GM23338 (cell line): ENCODE data around the gene TNNT2. TPM values are rescaled to one million over a fixed set of nuclear protein-coding genes. Genes with fewer than 3 reads are reported as not detected.

Source experiments
- ATAC-seq: fragments of 200-7000 bp; cut with Tn5 transposase; 3 replicates; pipeline ENCODE4 v1.9.1; 2020
- DNase-seq: peaks from one replicate; pipeline ENCODE4 v3.0.0-alpha.2; 2015; ENCODE audit warnings: low spot score
- H2AFZ ChIP-seq: fragments of 200-600 bp; sonication (generic); 2 replicates; pipeline ENCODE4 v1.8.0; 2016; ENCODE audit warnings: antibody characterized with exemption, mild to moderate bottlenecking, moderate library complexity
- H3F3A ChIP-seq: fragments of 200-600 bp; sonication (generic); replicated peaks from 2 replicates; pipeline ENCODE4 v1.8.0; 2017; ENCODE audit warnings: antibody characterized with exemption, mixed run types, low read depth
- H3K27ac ChIP-seq: fragments of 200-600 bp; sonication (generic); 2 replicates; pipeline ENCODE4 v1.6.1; 2016; ENCODE audit warnings: low read depth
- H3K27me3 ChIP-seq: fragments of 200-600 bp; sonication (generic); 2 replicates; pipeline ENCODE4 v1.8.0; 2016; ENCODE audit warnings: mild to moderate bottlenecking, mixed run types, moderate library complexity; ENCODE audit not compliant: insufficient read depth
- H3K36me3 ChIP-seq: fragments of 200-600 bp; sonication (generic); 2 replicates; pipeline ENCODE4 v1.8.0; 2016; ENCODE audit warnings: mild to moderate bottlenecking; ENCODE audit not compliant: insufficient read depth
- H3K4me1 ChIP-seq: fragments of 200-600 bp; sonication (generic); 2 replicates; pipeline ENCODE4 v1.8.0; 2016; ENCODE audit warnings: mild to moderate bottlenecking, moderate library complexity; ENCODE audit not compliant: insufficient read depth
- H3K4me2 ChIP-seq: fragments of 200-600 bp; sonication (generic); 2 replicates; pipeline ENCODE4 v1.7.1; 2017; ENCODE audit warnings: mixed run types
- H3K4me3 ChIP-seq: fragments of 200-600 bp; sonication (generic); 2 replicates; pipeline ENCODE4 v1.6.1; 2016; ENCODE audit warnings: mixed run types
- H3K79me2 ChIP-seq: fragments of 200-600 bp; sonication (generic); replicated peaks from 2 replicates; pipeline ENCODE4 v1.8.0; 2017; ENCODE audit warnings: mild to moderate bottlenecking; ENCODE audit not compliant: insufficient read depth
- H3K9me2 ChIP-seq: fragments of 200-600 bp; sonication (generic); 2 replicates; pipeline ENCODE4 v1.8.0; 2017; ENCODE audit not compliant: insufficient read depth
- H4K20me1 ChIP-seq: fragments of 200-600 bp; sonication (generic); replicated peaks from 2 replicates; pipeline ENCODE4 v1.8.0; 2017; ENCODE audit warnings: mild to moderate bottlenecking; ENCODE audit not compliant: insufficient read depth
- H3K27ac Mint-ChIP-seq: 2 replicates; pipeline ENCODE4 v1.8.0; 2020; ENCODE audit warnings: inconsistent platforms, mild to moderate bottlenecking, moderate library complexity, mixed read lengths
- H3K27me3 Mint-ChIP-seq: 3 replicates; pipeline ENCODE4 v1.8.0; 2022; ENCODE audit warnings: low read depth, mild to moderate bottlenecking, moderate library complexity, mixed read lengths, inconsistent platforms; ENCODE audit not compliant: insufficient read depth, poor library complexity
- H3K36me3 Mint-ChIP-seq: 3 replicates; pipeline ENCODE4 v1.8.0; 2021; ENCODE audit warnings: low read depth, mild to moderate bottlenecking, inconsistent platforms, moderate library complexity, mixed read lengths
- H3K4me1 Mint-ChIP-seq: 3 replicates; pipeline ENCODE4 v1.8.0; 2020; ENCODE audit warnings: mild to moderate bottlenecking, inconsistent platforms, mixed read lengths
- H3K4me3 Mint-ChIP-seq: 3 replicates; pipeline ENCODE4 v1.8.0; 2021; ENCODE audit warnings: moderate library complexity, mild to moderate bottlenecking, inconsistent platforms, mixed read lengths
- H3K9me3 Mint-ChIP-seq: 3 replicates; pipeline ENCODE4 v1.8.0; 2020; ENCODE audit warnings: moderate library complexity, mild to moderate bottlenecking, inconsistent platforms, mixed read lengths
- CTCF ChIP-seq, 2 experiments: fragments of 200-600 bp in 1 of 2; sonication (generic) in 1 of 2; conservative IDR thresholded peaks; 2 replicates each; pipeline versions ENCODE4 v1.5.1 to v1.6.1; 2016 to 2017; ENCODE audit warnings: antibody characterized with exemption in 2 of 2, low read depth in 2 of 2, mild to moderate bottlenecking in 2 of 2, moderate library complexity in 1 of 2
- EZH2 ChIP-seq: fragments of 200-600 bp; sonication (generic); IDR thresholded peaks from one replicate; pipeline ENCODE4 v1.8.0; 2017; ENCODE audit warnings: antibody characterized with exemption, mild to moderate bottlenecking, low read depth; ENCODE audit not compliant: unreplicated experiment
- REST ChIP-seq: IDR thresholded peaks from one replicate; pipeline ENCODE4 v1.6.1; 2018; ENCODE audit warnings: antibody characterized with exemption; ENCODE audit not compliant: unreplicated experiment
- polyA plus RNA-seq: library from polyadenylated mRNA; unstranded; fragments of >200 nt; fragmentation: Nextera tagmentation; extraction: Ambion mirVana; gene quantifications from 2 replicates; pipeline ENCODE4 v1.2.1, GENCODE V29; 2016
- total RNA-seq: library from RNA; depleted of rRNA; stranded (reverse); fragments of >200 nt; shearing (Covaris generic); gene quantifications from 2 replicates; pipeline ENCODE4 v1.2.3, GENCODE V29; 2014
- TF ChIP-seq, protein P1 (sequence below): fragments of 250-450 bp; sonication (Bioruptor Pico); IDR thresholded peaks from 2 replicates; pipeline ENCODE4 v1.5.0; 2020; ENCODE audit warnings: mild to moderate bottlenecking, moderate library complexity

Gene TNNT2
- total and polyA plus RNA-seq, 2 experiments from 2014 or later, result 7.5 to 19.1 TPM

DNA sequence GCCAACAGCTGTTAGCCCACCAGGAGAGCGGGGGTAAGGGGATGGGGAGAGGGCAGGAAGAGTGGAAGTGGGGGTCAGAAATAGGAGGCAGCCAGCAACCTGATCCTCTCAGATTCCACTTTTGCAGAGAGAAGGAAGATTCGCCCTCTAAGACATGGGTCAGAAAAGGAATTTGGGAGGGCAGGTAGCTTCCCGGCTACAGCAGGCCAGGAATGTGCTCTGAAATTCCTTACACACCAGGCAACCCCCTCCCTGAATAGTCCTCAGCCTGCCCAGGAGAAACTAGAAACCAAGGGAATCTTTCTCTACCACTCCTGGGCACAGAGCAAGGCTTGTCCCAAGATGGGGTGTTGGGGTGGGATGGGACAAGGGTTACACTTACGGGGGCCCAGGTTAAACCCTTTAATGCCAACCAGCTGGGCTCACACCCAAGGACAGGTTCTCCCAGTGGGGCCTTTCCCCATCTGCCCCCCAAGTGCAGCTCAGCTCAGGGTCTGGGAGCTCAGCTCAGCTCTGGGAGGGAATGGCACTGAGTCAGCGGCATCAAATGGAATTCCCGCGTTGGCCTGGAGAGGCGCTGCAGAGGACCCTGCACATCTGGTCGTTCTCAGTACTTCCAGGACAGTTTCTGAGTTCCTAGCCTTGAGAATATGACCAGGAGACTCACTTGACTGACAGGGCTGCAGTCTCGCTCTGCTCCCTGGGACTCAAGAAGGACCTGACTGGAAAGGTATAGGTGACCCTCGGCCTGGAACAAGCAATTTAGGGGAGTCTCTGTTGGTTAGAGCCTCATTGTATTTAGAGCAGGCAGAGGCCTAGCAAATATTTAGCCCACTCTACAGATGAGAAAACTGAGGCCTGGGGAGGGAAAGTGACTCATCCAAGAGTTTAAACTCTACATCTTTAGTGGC is 761 bp downstream of the TNNT2 start:
- peak overlapping the region; percentile 98 for H3K27ac ChIP-seq
- ATAC-seq (peak; percentile 83), DNase-seq (peak; percentile 97)
- H3K9me2 ChIP-seq, result 0 out of 2 replicates have a peak, but pooled peaks cover 7% of the 10 kb centered on the region
- no peaks in the 10 kb centered on the region for H3K79me2 ChIP-seq
- no peaks in the 10 kb centered on the region for H3K36me3 ChIP-seq
- Mint-ChIP-seq H3K4me3 (peak overlapping the region; percentile 64), H3K27ac (peak overlapping the region; percentile 98), H3K36me3 (peaks cover 3% of the 10 kb centered on the region; the same call in 1 of the 3 replicates), H3K4me1 (peaks cover 63% of the 10 kb centered on the region), H3K9me3 (no peaks in the 10 kb centered on the region), H3K27me3 (peaks cover 15% of the 10 kb centered on the region)
- H3K4me3 ChIP-seq, result peak overlapping the region; percentile 20
- peaks cover 15% of the 10 kb centered on the region; the same call in 1 of the 2 replicates for H3F3A ChIP-seq
- peak overlapping the region; percentile 62 for H3K4me2 ChIP-seq
- H2AFZ ChIP-seq, result no peak overlapping the region
- peaks cover 37% of the 10 kb centered on the region for H3K4me1 ChIP-seq
- no peaks in the 10 kb centered on the region for H3K27me3 ChIP-seq
- no peaks in the 10 kb centered on the region for H4K20me1 ChIP-seq
- TF ChIP-seq, protein P1, sequence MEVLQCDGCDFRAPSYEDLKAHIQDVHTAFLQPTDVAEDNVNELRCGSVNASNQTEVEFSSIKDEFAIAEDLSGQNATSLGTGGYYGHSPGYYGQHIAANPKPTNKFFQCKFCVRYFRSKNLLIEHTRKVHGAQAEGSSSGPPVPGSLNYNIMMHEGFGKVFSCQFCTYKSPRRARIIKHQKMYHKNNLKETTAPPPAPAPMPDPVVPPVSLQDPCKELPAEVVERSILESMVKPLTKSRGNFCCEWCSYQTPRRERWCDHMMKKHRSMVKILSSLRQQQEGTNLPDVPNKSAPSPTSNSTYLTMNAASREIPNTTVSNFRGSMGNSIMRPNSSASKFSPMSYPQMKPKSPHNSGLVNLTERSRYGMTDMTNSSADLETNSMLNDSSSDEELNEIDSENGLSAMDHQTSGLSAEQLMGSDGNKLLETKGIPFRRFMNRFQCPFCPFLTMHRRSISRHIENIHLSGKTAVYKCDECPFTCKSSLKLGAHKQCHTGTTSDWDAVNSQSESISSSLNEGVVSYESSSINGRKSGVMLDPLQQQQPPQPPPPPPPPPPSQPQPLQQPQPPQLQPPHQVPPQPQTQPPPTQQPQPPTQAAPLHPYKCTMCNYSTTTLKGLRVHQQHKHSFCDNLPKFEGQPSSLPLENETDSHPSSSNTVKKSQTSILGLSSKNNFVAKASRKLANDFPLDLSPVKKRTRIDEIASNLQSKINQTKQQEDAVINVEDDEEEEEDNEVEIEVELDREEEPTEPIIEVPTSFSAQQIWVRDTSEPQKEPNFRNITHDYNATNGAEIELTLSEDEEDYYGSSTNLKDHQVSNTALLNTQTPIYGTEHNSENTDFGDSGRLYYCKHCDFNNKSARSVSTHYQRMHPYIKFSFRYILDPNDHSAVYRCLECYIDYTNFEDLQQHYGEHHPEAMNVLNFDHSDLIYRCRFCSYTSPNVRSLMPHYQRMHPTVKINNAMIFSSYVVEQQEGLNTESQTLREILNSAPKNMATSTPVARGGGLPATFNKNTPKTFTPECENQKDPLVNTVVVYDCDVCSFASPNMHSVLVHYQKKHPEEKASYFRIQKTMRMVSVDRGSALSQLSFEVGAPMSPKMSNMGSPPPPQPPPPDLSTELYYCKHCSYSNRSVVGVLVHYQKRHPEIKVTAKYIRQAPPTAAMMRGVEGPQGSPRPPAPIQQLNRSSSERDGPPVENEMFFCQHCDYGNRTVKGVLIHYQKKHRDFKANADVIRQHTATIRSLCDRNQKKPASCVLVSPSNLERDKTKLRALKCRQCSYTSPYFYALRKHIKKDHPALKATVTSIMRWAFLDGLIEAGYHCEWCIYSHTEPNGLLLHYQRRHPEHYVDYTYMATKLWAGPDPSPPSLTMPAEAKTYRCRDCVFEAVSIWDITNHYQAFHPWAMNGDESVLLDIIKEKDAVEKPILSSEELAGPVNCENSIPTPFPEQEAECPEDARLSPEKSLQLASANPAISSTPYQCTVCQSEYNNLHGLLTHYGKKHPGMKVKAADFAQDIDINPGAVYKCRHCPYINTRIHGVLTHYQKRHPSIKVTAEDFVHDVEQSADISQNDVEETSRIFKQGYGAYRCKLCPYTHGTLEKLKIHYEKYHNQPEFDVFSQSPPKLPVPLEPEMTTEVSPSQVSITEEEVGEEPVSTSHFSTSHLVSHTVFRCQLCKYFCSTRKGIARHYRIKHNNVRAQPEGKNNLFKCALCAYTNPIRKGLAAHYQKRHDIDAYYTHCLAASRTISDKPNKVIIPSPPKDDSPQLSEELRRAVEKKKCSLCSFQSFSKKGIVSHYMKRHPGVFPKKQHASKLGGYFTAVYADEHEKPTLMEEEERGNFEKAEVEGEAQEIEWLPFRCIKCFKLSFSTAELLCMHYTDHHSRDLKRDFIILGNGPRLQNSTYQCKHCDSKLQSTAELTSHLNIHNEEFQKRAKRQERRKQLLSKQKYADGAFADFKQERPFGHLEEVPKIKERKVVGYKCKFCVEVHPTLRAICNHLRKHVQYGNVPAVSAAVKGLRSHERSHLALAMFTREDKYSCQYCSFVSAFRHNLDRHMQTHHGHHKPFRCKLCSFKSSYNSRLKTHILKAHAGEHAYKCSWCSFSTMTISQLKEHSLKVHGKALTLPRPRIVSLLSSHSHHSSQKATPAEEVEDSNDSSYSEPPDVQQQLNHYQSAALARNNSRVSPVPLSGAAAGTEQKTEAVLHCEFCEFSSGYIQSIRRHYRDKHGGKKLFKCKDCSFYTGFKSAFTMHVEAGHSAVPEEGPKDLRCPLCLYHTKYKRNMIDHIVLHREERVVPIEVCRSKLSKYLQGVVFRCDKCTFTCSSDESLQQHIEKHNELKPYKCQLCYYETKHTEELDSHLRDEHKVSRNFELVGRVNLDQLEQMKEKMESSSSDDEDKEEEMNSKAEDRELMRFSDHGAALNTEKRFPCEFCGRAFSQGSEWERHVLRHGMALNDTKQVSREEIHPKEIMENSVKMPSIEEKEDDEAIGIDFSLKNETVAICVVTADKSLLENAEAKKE (CRISPR knock-in tag), result peak; percentile 56
- TF ChIP-seq EZH2, result no peak
- TF ChIP-seq REST, result peak; percentile 12
- TF ChIP-seq CTCF (conservative IDR thresholded peaks at IDR 0.05; ENCODE audit: low read depth in 2 of 2), result peak; percentile 80 to 81
